HG03196 (cell line): ENCODE data around the gene APOL2.
"Not testable (repeated sequence)": the region's sequence is repeated elsewhere in the genome, so short reads cannot be mapped to it uniquely, and the experiment has no call there.

Experiments
- ATAC-seq: cut with Tn5 transposase; IDR thresholded peaks from one replicate; pipeline ENCODE4 v1.9.1; 2021; ENCODE audit not compliant: unreplicated experiment

The APOL2 gene

GRCh38 chr22:36245805-36246356, 6.6 kb upstream of the APOL2 start:
- no peak for ATAC-seq

- ATAC-seq = no peak
Observed at GRCh38 chr22:36244522-36245391, 5.4 kb upstream of the APOL2 start.

GRCh38 chr22:36243986-36244385, 4.7 kb upstream of the APOL2 start:
- no peak for ATAC-seq

GRCh38 chr22:36239150-36239400, 252 bp downstream of the APOL2 start:
- ATAC-seq = no peak

GRCh38 chr22:36238373-36239149, 766 bp downstream of the APOL2 start:
- ATAC-seq = no peak

- no peak for ATAC-seq
Observed at GRCh38 chr22:36237462-36238372, 1.6 kb downstream of the APOL2 start.

- ATAC-seq = no peak
Observed at GRCh38 chr22:36236388-36237319, 2.7 kb downstream of the APOL2 start.

- ATAC-seq = no peak
Observed at GRCh38 chr22:36235585-36235984, 3.7 kb downstream of the APOL2 start.

- ATAC-seq = no peak
Observed at GRCh38 chr22:36234919-36235318, 4.4 kb downstream of the APOL2 start.

GRCh38 chr22:36234213-36234612, 5.1 kb downstream of the APOL2 start:
- no peak for ATAC-seq

- ATAC-seq = no peak
Observed at GRCh38 chr22:36233796-36234195, 5.5 kb downstream of the APOL2 start.

- no peak for ATAC-seq
Observed at GRCh38 chr22:36232715-36233401, 6.5 kb downstream of the APOL2 start.

- not testable (repeated sequence) for ATAC-seq
Observed at GRCh38 chr22:36231051-36231450, 8.3 kb downstream of the APOL2 start.

- ATAC-seq = not testable (repeated sequence)
Observed at GRCh38 chr22:36229649-36230048, 9.7 kb downstream of the APOL2 start.

- ATAC-seq = no peak
Observed at GRCh38 chr22:36228944-36229343, 10.4 kb downstream of the APOL2 start.

GRCh38 chr22:36228369-36228768, 11.0 kb downstream of the APOL2 start:
- ATAC-seq = not testable (repeated sequence)

- no peak for ATAC-seq
Observed at GRCh38 chr22:36227806-36228205, 11.5 kb downstream of the APOL2 start.

- ATAC-seq = no peak
Observed at GRCh38 chr22:36227396-36227795, 11.9 kb downstream of the APOL2 start.

GRCh38 chr22:36226189-36226588, 13.1 kb downstream of the APOL2 start:
- ATAC-seq = no peak
